HFF-Myc (cell line): ENCODE data around the gene KRT76.

Experiments used
- DNase-seq: peaks from one replicate; pipeline ENCODE4 v3.0.0-alpha.2; 2011; ENCODE audit warnings: low read depth; ENCODE audit errors: extremely low read depth
- H3K4me3 ChIP-seq: replicated peaks from 2 replicates; pipeline ENCODE4 v1.5.1; 2011; ENCODE audit warnings: low read depth, mild to moderate bottlenecking, control low read depth, low read length
- TF ChIP-seq, protein P1 (sequence below): IDR thresholded peaks from 2 replicates; pipeline ENCODE4 v1.5.1; 2012; ENCODE audit warnings: mild to moderate bottlenecking, low read depth, low read length, control low read depth; ENCODE audit errors: missing control alignments

KRT76 gene

DNA sequence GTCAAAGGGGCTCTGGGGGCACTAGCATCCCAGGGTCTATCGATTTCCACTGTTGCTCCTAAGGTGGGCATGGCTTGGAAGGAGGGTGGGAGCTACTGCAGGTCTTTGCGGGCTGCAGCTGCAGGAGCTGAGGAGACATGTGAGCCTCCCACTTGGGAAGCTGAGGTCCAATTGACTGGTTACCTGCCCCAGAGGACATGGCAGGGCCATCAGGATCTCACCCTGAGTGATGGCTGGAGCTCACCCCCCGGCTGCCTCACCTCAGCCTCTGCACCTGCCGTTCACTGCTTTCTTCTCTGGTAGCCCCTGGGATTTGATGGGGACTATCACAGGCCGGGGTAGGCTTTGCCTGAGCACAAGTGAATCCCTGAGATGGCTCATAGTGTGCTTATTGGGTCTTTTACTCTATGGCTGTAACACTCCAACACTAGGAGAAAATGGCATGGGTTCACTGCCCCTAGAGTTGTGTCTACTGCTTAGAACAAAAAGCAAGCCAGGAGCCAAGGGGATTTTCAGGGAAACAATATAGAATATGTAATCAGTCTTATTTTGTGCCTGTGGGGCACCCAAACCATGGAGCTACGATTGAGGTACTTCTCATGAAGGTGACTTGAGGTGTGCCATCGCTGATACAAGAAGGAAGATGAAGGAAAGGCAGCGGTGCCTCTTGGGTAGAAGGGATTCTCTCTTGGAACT, 40.0 kb upstream of the KRT76 start:
- TF ChIP-seq, protein P1, sequence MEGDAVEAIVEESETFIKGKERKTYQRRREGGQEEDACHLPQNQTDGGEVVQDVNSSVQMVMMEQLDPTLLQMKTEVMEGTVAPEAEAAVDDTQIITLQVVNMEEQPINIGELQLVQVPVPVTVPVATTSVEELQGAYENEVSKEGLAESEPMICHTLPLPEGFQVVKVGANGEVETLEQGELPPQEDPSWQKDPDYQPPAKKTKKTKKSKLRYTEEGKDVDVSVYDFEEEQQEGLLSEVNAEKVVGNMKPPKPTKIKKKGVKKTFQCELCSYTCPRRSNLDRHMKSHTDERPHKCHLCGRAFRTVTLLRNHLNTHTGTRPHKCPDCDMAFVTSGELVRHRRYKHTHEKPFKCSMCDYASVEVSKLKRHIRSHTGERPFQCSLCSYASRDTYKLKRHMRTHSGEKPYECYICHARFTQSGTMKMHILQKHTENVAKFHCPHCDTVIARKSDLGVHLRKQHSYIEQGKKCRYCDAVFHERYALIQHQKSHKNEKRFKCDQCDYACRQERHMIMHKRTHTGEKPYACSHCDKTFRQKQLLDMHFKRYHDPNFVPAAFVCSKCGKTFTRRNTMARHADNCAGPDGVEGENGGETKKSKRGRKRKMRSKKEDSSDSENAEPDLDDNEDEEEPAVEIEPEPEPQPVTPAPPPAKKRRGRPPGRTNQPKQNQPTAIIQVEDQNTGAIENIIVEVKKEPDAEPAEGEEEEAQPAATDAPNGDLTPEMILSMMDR = no peak
- no peak overlapping the region for H3K4me3 ChIP-seq
- no peak for DNase-seq

DNA sequence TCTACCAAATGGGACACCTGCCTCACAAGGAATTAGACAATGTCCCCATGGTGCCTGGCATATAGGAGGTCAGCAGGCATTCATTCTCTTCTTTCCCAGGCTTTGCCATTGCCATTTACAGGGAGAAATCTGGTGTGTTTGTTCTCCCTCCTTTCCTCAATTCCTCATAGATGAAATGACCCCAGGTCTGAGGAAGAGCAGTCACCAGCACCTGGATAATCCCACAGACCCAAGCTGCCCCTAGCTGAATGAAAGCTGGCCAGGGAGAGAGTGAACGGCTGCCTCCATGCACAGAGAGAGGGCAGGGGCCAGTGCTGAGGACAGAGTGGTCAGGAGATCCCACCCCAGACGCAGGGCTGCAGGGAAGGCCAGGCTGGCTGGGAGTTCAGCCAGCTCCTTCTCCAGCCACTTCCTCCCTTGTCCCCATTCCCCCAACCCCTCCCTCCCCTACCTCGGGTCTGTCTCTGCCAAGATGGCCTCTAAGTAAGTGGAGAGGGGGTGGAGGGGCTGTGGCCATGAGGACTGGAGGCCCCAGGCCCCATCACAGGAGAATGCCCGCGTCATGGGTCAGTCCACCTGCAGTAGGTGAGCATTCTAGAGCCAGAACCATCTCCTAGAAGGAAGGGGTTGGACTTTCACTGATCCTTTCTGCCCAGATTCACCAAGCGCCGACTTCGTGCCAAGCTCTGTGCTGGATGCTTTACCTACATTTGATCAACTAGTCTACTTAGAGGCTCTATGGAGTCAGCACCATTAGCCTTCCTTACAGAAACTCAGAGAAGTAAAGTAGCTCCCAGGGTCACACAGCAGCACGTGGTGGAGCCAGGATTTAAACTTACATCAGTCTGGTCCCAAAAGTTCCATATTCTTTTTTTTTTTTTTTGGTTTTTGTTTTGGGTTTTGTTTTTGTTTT, 38.8 kb upstream of the KRT76 start:
- DNase-seq = no peak
- TF ChIP-seq, protein P1 = no peak
- H3K4me3 ChIP-seq = no peak overlapping the region

DNA sequence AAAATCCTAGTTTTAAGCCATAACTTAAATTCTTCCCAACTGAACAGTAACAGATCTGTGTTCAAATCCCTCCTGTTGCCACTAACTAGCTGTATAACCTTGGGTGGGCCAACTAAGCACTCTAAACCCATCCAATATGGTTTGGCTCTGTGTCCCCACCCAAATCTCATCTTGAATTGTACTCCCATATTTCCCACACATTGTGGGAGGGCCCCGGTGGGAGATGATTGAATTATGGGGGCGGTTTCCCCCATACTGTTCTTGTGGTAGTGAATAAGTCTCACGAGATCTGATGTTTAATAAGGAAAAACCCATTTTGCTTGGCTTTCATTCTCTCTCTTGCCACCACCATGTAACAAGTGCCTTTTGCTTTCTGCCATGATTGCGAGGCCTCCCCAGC, 38.0 kb upstream of the KRT76 start:
- H3K4me3 ChIP-seq = no peak overlapping the region
- TF ChIP-seq, protein P1 = no peak
- no peak for DNase-seq

DNA sequence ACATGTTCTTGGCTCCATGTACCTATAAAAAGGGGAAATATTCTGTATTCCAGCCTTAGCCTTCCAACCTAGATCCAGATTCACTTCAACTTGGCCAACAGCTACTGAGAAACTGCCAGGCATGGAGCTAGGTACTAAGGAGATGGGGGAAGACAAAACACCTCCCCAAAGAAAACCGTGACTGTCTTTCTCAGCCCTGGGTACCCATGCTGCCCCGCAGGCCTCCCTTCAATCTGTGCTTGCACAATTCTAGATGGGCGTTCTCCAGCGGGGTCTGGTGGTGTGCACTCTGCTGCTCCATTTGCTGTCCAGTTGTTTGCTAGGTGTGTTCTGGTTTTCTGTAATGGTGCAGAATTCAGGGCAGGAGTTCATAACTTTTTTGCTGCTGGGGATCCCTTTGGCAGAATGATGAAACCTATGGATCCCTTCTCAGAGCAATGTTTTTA, 37.6 kb upstream of the KRT76 start:
- H3K4me3 ChIP-seq = no peak overlapping the region
- no peak for DNase-seq
- TF ChIP-seq, protein P1 = no peak

DNA sequence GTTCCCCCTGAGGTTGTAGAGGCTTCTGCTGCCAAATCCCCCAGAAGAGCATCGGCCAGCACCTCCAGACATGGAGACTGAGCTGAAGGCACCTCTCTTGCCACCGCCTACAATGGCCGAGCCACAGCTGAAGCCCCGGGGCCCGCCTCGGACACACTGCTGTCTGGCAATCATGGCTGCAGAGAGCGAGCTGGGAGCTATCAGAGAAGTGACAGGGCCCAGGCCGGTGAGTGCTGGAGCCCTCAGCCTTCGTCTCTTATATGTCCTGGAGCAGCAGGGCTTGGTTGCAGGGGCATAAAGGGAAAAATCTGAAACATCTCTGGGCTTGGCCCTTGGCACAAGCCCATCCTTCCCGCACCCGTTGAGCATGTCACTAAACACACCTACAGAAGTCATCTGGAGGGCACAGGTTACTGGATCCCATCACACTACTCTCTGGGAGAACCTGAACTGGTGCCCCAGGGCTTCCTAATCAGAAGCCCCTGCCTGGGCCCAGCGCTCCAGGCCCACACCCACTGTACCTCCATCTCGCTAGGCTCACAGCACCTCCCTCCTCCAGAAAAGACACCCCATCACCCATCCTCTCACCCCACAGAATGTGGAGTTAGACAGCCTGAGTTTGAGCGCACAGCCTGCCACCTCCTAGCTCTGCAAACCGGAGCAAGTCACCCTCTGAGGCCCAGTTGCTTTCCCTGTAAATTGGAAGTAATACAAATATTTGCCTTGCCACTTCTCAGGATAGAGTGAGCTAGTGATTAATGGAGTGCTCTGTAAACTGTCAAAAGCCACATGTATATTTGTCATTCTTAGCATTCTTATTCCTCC, 37.0 kb upstream of the KRT76 start, which contains the start of gene KRT4:
Gene KRT4, minus strand, starts transcription at position 232 of the 825 bp plus-strand sequence. Its CDS starts 58 bp downstream, at position 174.
- no peak for DNase-seq
- TF ChIP-seq, protein P1 = no peak
- no peak within 1 kb of the TSS for H3K4me3 ChIP-seq

DNA sequence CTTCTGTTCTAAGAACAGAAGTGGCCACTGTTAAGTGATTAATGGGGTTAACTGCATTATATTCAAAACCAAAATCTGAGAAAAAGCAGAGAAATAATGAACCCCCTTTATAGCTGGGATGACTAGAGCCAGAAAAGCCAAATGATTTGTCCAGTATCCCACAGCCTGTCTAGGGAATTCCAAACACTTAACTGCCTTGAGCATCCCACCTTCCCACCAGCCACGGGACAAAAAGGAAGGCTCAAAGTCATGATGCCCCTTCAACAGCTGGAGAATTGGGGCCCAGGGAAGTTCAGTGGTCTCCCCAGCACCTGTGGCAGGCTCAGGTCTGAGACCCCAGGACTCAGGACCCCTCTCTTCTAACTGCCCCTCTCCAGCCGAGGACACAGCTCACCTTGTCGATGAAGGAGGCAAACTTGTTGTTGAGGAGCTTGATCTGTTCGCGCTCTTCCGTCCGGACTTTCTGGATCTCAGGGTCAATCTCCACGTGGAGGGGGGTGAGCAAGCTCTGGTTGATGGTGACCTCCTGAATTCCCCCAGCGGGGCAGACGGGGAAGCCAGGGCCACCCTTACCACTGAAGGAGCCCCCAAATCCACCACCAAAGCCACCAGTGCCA, 36.2 kb upstream of the KRT76 start:
- DNase-seq = no peak
- no peak overlapping the region for H3K4me3 ChIP-seq
- TF ChIP-seq, protein P1 = no peak
